ENCODE measurements around the gene CEP97.
A peak's percentile ranks its signal among the peaks of the same experiment; 100 is the strongest.
"Not testable (repeated sequence)": the region's sequence is repeated elsewhere in the genome, so short reads cannot be mapped to it uniquely, and the experiment has no call there.

The CEP97 gene

GRCh38 chr3:101724329-101725193, at the start of gene CEP97:
TSS of gene CEP97 (plus strand) at chr3:101724614. CDS start at chr3:101724677, 63 bp downstream.
- peak; percentile 84 for DNase-seq (ENCODE audit: low read depth)

DNA sequence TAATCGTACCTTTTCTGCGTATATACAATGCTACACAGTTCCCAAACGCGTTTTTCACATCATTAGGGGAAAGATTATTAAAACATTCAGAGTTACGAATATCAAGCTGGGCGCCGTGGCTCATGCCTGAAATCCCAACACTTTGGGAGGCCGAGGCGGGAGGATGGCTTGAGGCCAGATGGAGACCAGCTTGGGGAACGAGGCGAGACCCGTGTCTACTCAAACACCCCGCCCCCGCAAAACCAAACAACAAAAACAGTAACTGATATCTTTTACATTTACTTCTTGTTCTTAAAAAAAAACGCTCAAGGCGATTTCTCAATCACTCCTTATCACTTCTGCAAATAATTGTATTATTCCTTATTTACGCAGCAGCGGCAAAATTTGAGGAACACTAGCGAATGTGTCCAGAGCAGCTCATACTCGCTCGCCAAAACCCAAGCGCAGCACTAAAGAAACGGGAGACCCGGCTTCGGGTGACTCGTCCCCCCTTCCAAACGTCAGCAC, 48.7 kb upstream of the CEP97 start:
- DNase-seq (ENCODE audit: low read depth) = no peak

- peak; percentile 90 for DNase-seq (ENCODE audit: low read depth)
These were observed 48.1 kb upstream of the CEP97 start for GRCh38 chr3:101676216-101676764.

DNA sequence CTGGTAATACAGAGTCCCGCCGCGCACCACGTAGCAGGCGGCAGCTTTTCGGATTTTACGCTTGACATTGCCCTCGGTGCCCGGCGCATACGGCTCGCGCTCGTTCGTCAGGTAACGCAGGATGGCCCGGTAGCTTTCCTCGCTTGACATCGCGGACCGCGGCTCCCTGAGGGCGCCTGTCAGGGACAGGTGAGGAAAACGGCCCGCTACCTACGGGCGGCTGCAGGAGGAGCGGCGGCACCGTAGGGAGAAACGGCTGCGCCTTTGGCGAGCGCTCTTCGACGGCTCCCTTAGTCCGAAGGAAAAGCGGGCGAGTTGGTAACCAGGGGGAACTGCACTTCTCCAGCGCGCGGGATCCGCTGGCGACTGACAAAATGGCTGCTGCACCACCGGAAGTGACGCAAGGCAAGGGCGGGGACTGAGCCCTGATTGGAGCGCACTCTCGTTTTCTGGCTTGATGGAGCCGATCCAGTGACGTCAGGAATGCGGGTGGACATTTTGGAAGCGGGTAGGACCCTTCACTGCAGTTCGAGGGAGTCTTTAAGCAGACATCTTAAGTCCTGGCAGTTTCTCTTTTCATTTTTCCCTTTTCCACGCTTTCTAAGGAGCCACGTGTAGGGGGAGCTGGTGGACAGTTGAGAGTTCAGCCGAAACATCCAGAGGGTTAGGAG, 47.5 kb upstream of the CEP97 start, which contains the start of gene ZBTB11:
Gene ZBTB11 (minus strand): TSS at position 368 of the 671 bp plus-strand sequence. CDS start 218 bp downstream, at position 150.
- DNase-seq (ENCODE audit: low read depth) = peak; percentile 100

DNA sequence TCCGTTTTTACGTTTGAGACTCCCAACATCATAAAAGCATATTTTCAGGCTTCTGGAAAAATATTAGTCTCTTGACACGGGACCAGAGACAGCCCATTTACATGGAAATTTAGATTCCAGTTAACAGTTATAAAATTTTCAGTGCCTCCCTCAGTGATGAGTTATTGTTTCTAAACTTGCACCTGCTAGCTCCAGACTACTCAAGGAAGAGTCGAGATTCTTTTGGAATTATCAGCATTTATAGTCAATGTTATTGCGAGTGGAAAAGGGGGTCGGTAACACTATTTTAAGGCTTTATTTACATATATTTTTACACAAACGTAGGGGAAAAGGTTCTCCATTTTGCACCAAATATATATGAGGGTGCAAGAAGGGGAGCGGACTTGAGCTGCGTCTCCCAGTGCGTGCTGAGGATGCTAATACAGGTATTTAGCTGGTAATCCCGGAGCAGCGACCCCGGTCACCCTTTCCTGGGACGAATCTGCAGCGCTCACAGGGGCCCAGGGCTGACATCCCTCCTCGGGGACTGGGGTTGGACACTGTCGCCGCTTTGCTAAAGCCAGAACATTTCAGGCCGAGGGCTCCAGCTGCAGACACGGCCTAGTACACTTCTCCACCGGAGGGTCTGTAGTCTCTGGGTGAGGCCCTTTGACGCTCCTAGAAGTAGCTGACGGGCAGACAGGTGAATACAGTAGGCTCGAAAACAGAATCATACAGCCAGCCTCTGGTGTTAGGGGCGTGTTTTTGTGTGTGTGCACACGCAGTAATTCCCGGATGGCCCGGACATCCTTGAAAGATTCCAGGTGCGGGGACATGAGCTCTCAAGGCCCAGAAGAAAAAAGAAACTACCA, 46.8 kb upstream of the CEP97 start:
- DNase-seq (ENCODE audit: low read depth) = no peak

DNA sequence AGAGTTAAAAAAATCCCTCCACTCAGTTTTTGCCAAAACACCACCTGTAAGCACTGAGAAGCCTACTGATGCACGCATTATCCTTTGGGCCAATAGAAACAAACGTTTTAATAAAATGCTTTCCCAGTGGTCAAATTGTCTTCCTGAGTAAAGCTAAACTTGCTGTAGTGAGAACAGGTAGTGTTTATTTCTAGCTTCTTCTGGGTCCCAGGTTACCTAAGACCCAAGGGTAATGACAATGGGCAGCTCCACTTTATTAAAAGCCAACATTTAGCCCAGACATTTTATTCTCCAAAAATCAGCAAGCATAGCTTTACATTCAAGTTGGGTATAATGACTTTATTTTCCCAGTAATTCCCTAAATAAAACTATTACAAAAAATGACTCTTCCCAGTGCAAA, 45.6 kb upstream of the CEP97 start:
- not testable (repeated sequence) for DNase-seq (ENCODE audit: low read depth)

DNA sequence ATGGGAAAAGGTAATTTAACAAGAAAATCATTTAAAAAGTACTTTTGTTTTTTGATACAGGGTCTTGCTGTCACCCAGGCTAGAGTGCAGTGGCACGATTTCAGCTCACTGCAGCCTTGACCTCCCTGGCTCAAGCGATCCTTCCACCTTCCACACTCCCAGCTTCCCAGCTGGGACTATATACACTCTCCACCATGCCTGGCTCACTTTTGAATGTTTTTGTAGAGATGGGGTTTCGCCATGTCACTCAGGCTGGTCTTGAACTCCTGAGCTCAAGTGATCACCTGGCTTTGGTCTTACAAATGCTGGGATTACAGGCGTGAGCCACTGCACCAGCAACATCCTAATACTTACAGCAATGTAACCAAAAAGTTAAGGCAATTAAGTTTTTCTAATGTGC, 43.9 kb upstream of the CEP97 start:
- DNase-seq (ENCODE audit: low read depth) = no peak

DNA sequence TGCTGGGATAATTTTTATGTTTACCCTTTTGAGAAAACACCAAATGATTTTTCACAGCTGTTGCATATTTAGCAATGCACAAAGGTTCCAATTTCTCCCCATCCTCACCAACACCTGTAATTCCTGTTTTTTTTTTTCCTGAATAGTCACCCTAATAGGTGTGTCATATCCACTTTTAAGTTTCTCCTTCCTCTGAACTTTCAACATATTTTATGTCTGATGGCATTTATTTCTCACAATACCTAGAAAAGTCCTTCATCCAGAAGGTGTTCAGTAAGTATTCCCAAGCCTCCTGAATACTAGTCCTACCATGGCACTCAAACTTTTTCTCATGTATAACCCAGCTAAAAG, 39.4 kb upstream of the CEP97 start:
- DNase-seq (ENCODE audit: low read depth) = no peak

DNA sequence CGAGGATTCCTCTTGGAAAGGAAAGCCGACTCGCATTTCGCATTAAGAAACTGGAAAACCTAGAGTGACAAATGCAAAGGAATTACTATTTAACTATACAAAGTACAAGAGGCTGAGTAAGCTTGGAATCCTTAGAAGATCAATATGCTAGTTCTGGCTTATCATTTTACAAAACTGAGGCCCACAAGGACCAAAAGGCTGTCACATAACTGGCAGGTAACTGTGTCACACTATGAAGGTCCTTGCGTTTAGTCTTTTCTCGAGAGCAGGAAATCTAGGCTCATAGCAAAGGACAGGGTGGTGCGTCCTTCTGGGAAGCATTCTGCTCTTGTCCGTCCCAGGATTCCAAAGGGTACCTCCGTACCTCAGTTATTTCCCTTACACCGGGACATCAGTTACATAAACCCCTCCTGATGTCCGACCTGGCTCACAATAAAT, 38.5 kb upstream of the CEP97 start:
- DNase-seq (ENCODE audit: low read depth) = no peak

GRCh38 chr3:101687142-101687931, 37.1 kb upstream of the CEP97 start:
- DNase-seq (ENCODE audit: low read depth) = no peak

- DNase-seq (ENCODE audit: low read depth) = no peak
These were observed 35.1 kb upstream of the CEP97 start for GRCh38 chr3:101689286-101689685.

DNA sequence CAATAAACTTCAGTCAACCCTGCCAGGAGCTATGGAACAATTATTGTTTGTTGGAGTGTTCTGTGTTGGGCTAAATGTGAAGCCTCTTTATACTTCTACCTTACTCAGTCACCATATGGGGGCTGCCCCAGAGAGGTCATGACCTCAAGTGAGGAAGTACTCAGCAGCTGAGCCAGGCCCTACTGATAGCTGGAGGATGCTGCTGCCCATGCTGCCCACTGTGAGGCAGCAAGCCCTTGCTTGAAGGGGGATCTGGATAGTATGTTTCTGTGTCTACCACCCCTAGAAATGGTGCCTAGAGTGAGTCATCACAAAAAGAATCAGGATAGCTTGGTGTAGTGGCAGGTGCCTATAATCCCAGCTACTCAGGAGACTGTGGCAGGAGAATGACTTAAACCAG, 33.4 kb upstream of the CEP97 start:
- no peak for DNase-seq (ENCODE audit: low read depth)

GRCh38 chr3:101691685-101692671, 32.4 kb upstream of the CEP97 start:
- DNase-seq (ENCODE audit: low read depth) = not testable (repeated sequence)

GRCh38 chr3:101693540-101693939, 30.9 kb upstream of the CEP97 start:
- DNase-seq (ENCODE audit: low read depth) = peak; percentile 35

- not testable (repeated sequence) for DNase-seq (ENCODE audit: low read depth)
These were observed 29.6 kb upstream of the CEP97 start for GRCh38 chr3:101694836-101695235.

GRCh38 chr3:101695779-101696372, 28.5 kb upstream of the CEP97 start:
- peak; percentile 36 for DNase-seq (ENCODE audit: low read depth)

GRCh38 chr3:101701696-101702634, 22.4 kb upstream of the CEP97 start:
- DNase-seq (ENCODE audit: low read depth) = no peak

GRCh38 chr3:101702726-101703125, 21.7 kb upstream of the CEP97 start:
- no peak for DNase-seq (ENCODE audit: low read depth)
